Transverse colon (tissue), 4 donors: ENCODE measurements around the gene GNGT1.

ENCODE experiments used
- EP300 ChIP-seq: sonication (generic); formaldehyde crosslinking; IDR thresholded peaks from one replicate; pipeline ENCODE4 v1.6.1; 2017; ENCODE audit warnings: antibody characterized with exemption, low read depth
- POLR2AphosphoS5 ChIP-seq, 3 donors: sonication (generic); formaldehyde crosslinking; IDR thresholded peaks; one replicate each; pipeline ENCODE4 v1.6.1; 2016; ENCODE audit warnings: antibody characterized with exemption in 3 of 3
- TF ChIP-seq, protein P1 (sequence below), 5 experiments: fragments of 200-600 bp in 3 of 5; fragments of 450-650 bp in 2 of 5; sonication (generic) in 3 of 5; IDR thresholded peaks; 1 replicate in 2 of 5; 2 replicates in 3 of 5; pipeline ENCODE4 v1.5.1; 2016 to 2017; ENCODE audit warnings: antibody characterized with exemption in 5 of 5, inconsistent platforms in 3 of 5, mild to moderate bottlenecking in 2 of 5, moderate library complexity in 1 of 5

GRCh38 chr7:93948106-93948505 lies 41.7 kb downstream of the GNGT1 start:
- TF ChIP-seq EP300 (no peak), POLR2AphosphoS5 (IDR thresholded peaks at IDR 0.05) (no peak)
- TF ChIP-seq, protein P1, sequence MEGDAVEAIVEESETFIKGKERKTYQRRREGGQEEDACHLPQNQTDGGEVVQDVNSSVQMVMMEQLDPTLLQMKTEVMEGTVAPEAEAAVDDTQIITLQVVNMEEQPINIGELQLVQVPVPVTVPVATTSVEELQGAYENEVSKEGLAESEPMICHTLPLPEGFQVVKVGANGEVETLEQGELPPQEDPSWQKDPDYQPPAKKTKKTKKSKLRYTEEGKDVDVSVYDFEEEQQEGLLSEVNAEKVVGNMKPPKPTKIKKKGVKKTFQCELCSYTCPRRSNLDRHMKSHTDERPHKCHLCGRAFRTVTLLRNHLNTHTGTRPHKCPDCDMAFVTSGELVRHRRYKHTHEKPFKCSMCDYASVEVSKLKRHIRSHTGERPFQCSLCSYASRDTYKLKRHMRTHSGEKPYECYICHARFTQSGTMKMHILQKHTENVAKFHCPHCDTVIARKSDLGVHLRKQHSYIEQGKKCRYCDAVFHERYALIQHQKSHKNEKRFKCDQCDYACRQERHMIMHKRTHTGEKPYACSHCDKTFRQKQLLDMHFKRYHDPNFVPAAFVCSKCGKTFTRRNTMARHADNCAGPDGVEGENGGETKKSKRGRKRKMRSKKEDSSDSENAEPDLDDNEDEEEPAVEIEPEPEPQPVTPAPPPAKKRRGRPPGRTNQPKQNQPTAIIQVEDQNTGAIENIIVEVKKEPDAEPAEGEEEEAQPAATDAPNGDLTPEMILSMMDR (IDR thresholded peaks at IDR 0.05), result no peak
